ENCODE data around the gene CD1E.

- no peak for TF ChIP-seq FOSL2 (IDR thresholded peaks at IDR 0.05)
- TF ChIP-seq FOSL2 (CRISPR knock-in tag; IDR thresholded peaks at IDR 0.05), result no peak
- no peak for TF ChIP-seq PHF8 (IDR thresholded peaks at IDR 0.05; ENCODE audit: borderline replicate concordance, low read depth)
- no peak for TF ChIP-seq POLR2AphosphoS2 (conservative IDR thresholded peaks at IDR 0.05; ENCODE audit: low read length)
- TF ChIP-seq NFE2L2 (conservative IDR thresholded peaks at IDR 0.05; ENCODE audit: low read length), result no peak
- no peak for TF ChIP-seq CTCF (IDR thresholded peaks at IDR 0.05)
- no peak for TF ChIP-seq POLR2A (IDR thresholded peaks at IDR 0.05; ENCODE audit: low read length)
- TF ChIP-seq HOXB5 (CRISPR knock-in tag; IDR thresholded peaks at IDR 0.05), result no peak
- TF ChIP-seq HMGXB4 (CRISPR knock-in tag; IDR thresholded peaks at IDR 0.05; ENCODE audit: borderline replicate concordance), result no peak
- TF ChIP-seq CBX8 (IDR thresholded peaks at IDR 0.05), result no peak
- no peak for TF ChIP-seq CHD2 (IDR thresholded peaks at IDR 0.05; ENCODE audit: low read length, partially characterized antibody)
These were observed 43.1 kb upstream of the CD1E start for GRCh38 chr1:158310623-158311022.
